DND-41 (cell line): ENCODE measurements around the gene BMP5.
"Not testable (repeated sequence)": the region's sequence is repeated elsewhere in the genome, so short reads cannot be mapped to it uniquely, and the experiment has no call there.

ENCODE experiments used
- EZH2 ChIP-seq: IDR thresholded peaks from 3 replicates; pipeline ENCODE4 v1.6.1; 2012; ENCODE audit warnings: borderline replicate concordance, low read depth, mild to moderate bottlenecking, moderate library complexity, low read length, inconsistent platforms; ENCODE audit not compliant: severe bottlenecking
- TF ChIP-seq, protein P1 (sequence below): IDR thresholded peaks from 2 replicates; pipeline ENCODE4 v1.5.1; 2012; ENCODE audit warnings: borderline replicate concordance, low read length, moderate library complexity, mild to moderate bottlenecking; ENCODE audit not compliant: poor library complexity, severe bottlenecking; ENCODE audit errors: extremely low read depth

DNA sequence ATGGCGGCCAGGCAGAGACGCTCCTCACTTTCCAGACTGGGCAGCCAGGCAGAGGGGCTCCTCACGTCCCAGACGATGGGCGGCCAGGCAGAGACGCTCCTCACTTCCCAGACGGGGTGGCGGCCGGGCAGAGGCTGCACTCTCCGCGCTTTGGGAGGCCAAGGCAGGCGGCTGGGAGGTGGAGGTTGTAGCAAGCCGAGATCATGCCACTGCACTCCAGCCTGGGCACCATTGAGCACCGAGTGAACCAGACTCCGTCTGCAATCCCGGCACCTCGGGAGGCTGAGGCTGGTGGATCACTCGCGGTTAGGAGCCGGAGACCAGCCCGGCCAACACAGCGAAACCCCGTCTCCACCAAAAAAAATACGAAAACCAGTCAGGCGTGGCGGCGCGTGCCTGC lies 35.1 kb upstream of the BMP5 start:
- TF ChIP-seq, protein P1, sequence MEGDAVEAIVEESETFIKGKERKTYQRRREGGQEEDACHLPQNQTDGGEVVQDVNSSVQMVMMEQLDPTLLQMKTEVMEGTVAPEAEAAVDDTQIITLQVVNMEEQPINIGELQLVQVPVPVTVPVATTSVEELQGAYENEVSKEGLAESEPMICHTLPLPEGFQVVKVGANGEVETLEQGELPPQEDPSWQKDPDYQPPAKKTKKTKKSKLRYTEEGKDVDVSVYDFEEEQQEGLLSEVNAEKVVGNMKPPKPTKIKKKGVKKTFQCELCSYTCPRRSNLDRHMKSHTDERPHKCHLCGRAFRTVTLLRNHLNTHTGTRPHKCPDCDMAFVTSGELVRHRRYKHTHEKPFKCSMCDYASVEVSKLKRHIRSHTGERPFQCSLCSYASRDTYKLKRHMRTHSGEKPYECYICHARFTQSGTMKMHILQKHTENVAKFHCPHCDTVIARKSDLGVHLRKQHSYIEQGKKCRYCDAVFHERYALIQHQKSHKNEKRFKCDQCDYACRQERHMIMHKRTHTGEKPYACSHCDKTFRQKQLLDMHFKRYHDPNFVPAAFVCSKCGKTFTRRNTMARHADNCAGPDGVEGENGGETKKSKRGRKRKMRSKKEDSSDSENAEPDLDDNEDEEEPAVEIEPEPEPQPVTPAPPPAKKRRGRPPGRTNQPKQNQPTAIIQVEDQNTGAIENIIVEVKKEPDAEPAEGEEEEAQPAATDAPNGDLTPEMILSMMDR, result not testable (repeated sequence)
- TF ChIP-seq EZH2, result not testable (repeated sequence)
